ENCODE data around the gene RPL11.

Gene RPL11

GRCh38 chr1:23698466-23698865, 6.9 kb downstream of the RPL11 start:
- Histone ChIP-seq H2AK5ac (ENCODE audit: low read depth, low read length) (no peak overlapping the region), H4K91ac (ENCODE audit: low read depth, low read length, poor library complexity) (no peak overlapping the region), H4K8ac (ENCODE audit: low read depth, low read length) (no peak overlapping the region), H3K79me1 (ENCODE audit: low read depth, low read length) (peaks cover 8% of the 10 kb centered on the region), H3K23ac (ENCODE audit: low read depth, low read length, poor library complexity) (no peak overlapping the region), H2BK15ac (ENCODE audit: low read length) (no peak overlapping the region), H3K4ac (ENCODE audit: low read length) (no peak overlapping the region), H3K4me1 (ENCODE audit: control insufficient read depth in 2 of 2, insufficient read depth in 1 of 2, low read depth in 1 of 2, low read length in 2 of 2) (peaks cover 0 to 2% of the 10 kb centered on the region in 2 donors), H3K14ac (ENCODE audit: low read length) (no peak overlapping the region), H2AFZ (ENCODE audit: low read length) (no peak overlapping the region), H3K9ac (ENCODE audit: low read depth, low read length, poor library complexity) (no peak overlapping the region), H3K27me3 (ENCODE audit: control insufficient read depth in 3 of 3, insufficient read depth in 3 of 3, low read depth in 1 of 3, low read length in 3 of 3) (no peaks in the 10 kb centered on the region), H2BK12ac (ENCODE audit: low read length) (no peak overlapping the region), H2BK120ac (ENCODE audit: low read depth, low read length) (no peak overlapping the region), H3K27ac (replicated peaks; ENCODE audit: low read length) (no peak overlapping the region), H3K36me3 (replicated peaks in 1 of 2; ENCODE audit: control insufficient read depth in 2 of 2, insufficient read depth in 2 of 2, low read length in 2 of 2) (peaks cover 58 to 99% of the 10 kb centered on the region in 2 donors), H3K9me3 (replicated peaks in 1 of 2; ENCODE audit: control insufficient read depth in 2 of 2, insufficient read depth in 1 of 2, low read depth in 1 of 2, low read length in 2 of 2) (no peaks in the 10 kb centered on the region), H3K4me2 (ENCODE audit: insufficient read depth, low read length, poor library complexity, severe bottlenecking) (no peak overlapping the region), H3K4me3 (ENCODE audit: low read length in 2 of 2) (no peak overlapping the region), H3K18ac (ENCODE audit: low read length) (no peak overlapping the region), H2BK5ac (ENCODE audit: low read length) (no peak overlapping the region)
- no CpG with 5 or more reads among the region's 5 CpGs for WGBS, 2 donors (ENCODE audit: extremely low coverage in 2 of 2, insufficient read length in 2 of 2, insufficient replicate concordance in 1 of 2)
- no peak for DNase-seq (ENCODE audit: low spot score)

GRCh38 chr1:23699280-23700179, 7.9 kb downstream of the RPL11 start:
- no peak overlapping the region for H3K27ac ChIP-seq (replicated peaks; ENCODE audit: low read length)
- no peak overlapping the region for H3K18ac ChIP-seq (ENCODE audit: low read length)
- no peak for DNase-seq (ENCODE audit: low spot score)

GRCh38 chr1:23701310-23701709, 9.7 kb downstream of the RPL11 start:
- H3K9ac ChIP-seq (ENCODE audit: low read depth, low read length, poor library complexity): no peak overlapping the region

More at GRCh38 chr1:23699280-23700179, 7.9 kb downstream of the RPL11 start:
- Histone ChIP-seq H2BK15ac (ENCODE audit: low read length) (no peak overlapping the region), H2BK120ac (ENCODE audit: low read depth, low read length) (no peak overlapping the region), H2BK5ac (ENCODE audit: low read length) (no peak overlapping the region), H3K79me1 (ENCODE audit: low read depth, low read length) (peaks cover 8% of the 10 kb centered on the region), H3K27me3 (ENCODE audit: control insufficient read depth in 3 of 3, insufficient read depth in 3 of 3, low read depth in 1 of 3, low read length in 3 of 3) (no peaks in the 10 kb centered on the region), H3K4me1 (ENCODE audit: control insufficient read depth in 2 of 2, insufficient read depth in 1 of 2, low read depth in 1 of 2, low read length in 2 of 2) (peaks cover 0 to 2% of the 10 kb centered on the region in 2 donors), H3K4me3 (ENCODE audit: low read length in 2 of 2) (no peak overlapping the region), H3K14ac (ENCODE audit: low read length) (no peak overlapping the region), H3K9me3 (replicated peaks in 1 of 2; ENCODE audit: control insufficient read depth in 2 of 2, insufficient read depth in 1 of 2, low read depth in 1 of 2, low read length in 2 of 2) (no peaks in the 10 kb centered on the region), H2AK5ac (ENCODE audit: low read depth, low read length) (no peak overlapping the region), H4K8ac (ENCODE audit: low read depth, low read length) (no peak overlapping the region), H3K4me2 (ENCODE audit: insufficient read depth, low read length, poor library complexity, severe bottlenecking) (no peak overlapping the region), H3K9ac (ENCODE audit: low read depth, low read length, poor library complexity) (no peak overlapping the region), H2BK12ac (ENCODE audit: low read length) (no peak overlapping the region), H3K4ac (ENCODE audit: low read length) (no peak overlapping the region), H3K23ac (ENCODE audit: low read depth, low read length, poor library complexity) (no peak overlapping the region), H4K91ac (ENCODE audit: low read depth, low read length, poor library complexity) (no peak overlapping the region), H3K36me3 (replicated peaks in 1 of 2; ENCODE audit: control insufficient read depth in 2 of 2, insufficient read depth in 2 of 2, low read length in 2 of 2) (peaks cover 51 to 96% of the 10 kb centered on the region in 2 donors), H2AFZ (ENCODE audit: low read length) (no peak overlapping the region)
- WGBS, 2 donors (ENCODE audit: extremely low coverage in 2 of 2, insufficient read length in 2 of 2, insufficient replicate concordance in 1 of 2): no CpG with 5 or more reads among the region's 7 CpGs

GRCh38 chr1:23701996-23702395, 10.4 kb downstream of the RPL11 start:
- Histone ChIP-seq H3K27ac (replicated peaks; ENCODE audit: low read length) (no peak overlapping the region), H3K4me3 (ENCODE audit: low read length in 2 of 2) (no peak overlapping the region), H3K23ac (ENCODE audit: low read depth, low read length, poor library complexity) (no peak overlapping the region), H3K4ac (ENCODE audit: low read length) (no peak overlapping the region), H3K4me2 (ENCODE audit: insufficient read depth, low read length, poor library complexity, severe bottlenecking) (no peak overlapping the region), H2AFZ (ENCODE audit: low read length) (no peak overlapping the region), H3K9ac (ENCODE audit: low read depth, low read length, poor library complexity) (no peak overlapping the region), H2AK5ac (ENCODE audit: low read depth, low read length) (no peak overlapping the region), H3K27me3 (ENCODE audit: control insufficient read depth in 3 of 3, insufficient read depth in 3 of 3, low read depth in 1 of 3, low read length in 3 of 3) (no peaks in the 10 kb centered on the region), H3K36me3 (replicated peaks in 1 of 2; ENCODE audit: control insufficient read depth in 2 of 2, insufficient read depth in 2 of 2, low read length in 2 of 2) (peaks cover 32 to 81% of the 10 kb centered on the region in 2 donors), H3K79me1 (ENCODE audit: low read depth, low read length) (peaks cover 5% of the 10 kb centered on the region), H4K91ac (ENCODE audit: low read depth, low read length, poor library complexity) (no peak overlapping the region), H3K18ac (ENCODE audit: low read length) (no peak overlapping the region), H3K4me1 (ENCODE audit: control insufficient read depth in 2 of 2, insufficient read depth in 1 of 2, low read depth in 1 of 2, low read length in 2 of 2) (no peaks in the 10 kb centered on the region), H3K9me3 (replicated peaks in 1 of 2; ENCODE audit: control insufficient read depth in 2 of 2, insufficient read depth in 1 of 2, low read depth in 1 of 2, low read length in 2 of 2) (no peaks in the 10 kb centered on the region), H4K8ac (ENCODE audit: low read depth, low read length) (no peak overlapping the region), H3K14ac (ENCODE audit: low read length) (no peak overlapping the region), H2BK15ac (ENCODE audit: low read length) (no peak overlapping the region), H2BK5ac (ENCODE audit: low read length) (no peak overlapping the region), H2BK120ac (ENCODE audit: low read depth, low read length) (no peak overlapping the region), H2BK12ac (ENCODE audit: low read length) (no peak overlapping the region)
- DNase-seq (ENCODE audit: low spot score): no peak
- WGBS, 2 donors (ENCODE audit: extremely low coverage in 2 of 2, insufficient read length in 2 of 2, insufficient replicate concordance in 1 of 2): no CpG with 5 or more reads among the region's 5 CpGs

More at GRCh38 chr1:23701310-23701709, 9.7 kb downstream of the RPL11 start:
- no peak overlapping the region for H2BK12ac ChIP-seq (ENCODE audit: low read length)
- WGBS, 2 donors (ENCODE audit: extremely low coverage in 2 of 2, insufficient read length in 2 of 2, insufficient replicate concordance in 1 of 2): no CpG with 5 or more reads among the region's 2 CpGs
- no peak overlapping the region for H3K23ac ChIP-seq (ENCODE audit: low read depth, low read length, poor library complexity)
- H3K4me2 ChIP-seq (ENCODE audit: insufficient read depth, low read length, poor library complexity, severe bottlenecking): no peak overlapping the region
- no peak overlapping the region for H2BK120ac ChIP-seq (ENCODE audit: low read depth, low read length)
- no peaks in the 10 kb centered on the region for H3K27me3 ChIP-seq (ENCODE audit: control insufficient read depth in 3 of 3, insufficient read depth in 3 of 3, low read depth in 1 of 3, low read length in 3 of 3)
- H3K27ac ChIP-seq (replicated peaks; ENCODE audit: low read length): no peak overlapping the region
- no peak overlapping the region for H3K4me3 ChIP-seq (ENCODE audit: low read length in 2 of 2)
- no peak overlapping the region for H2BK15ac ChIP-seq (ENCODE audit: low read length)
- H2AFZ ChIP-seq (ENCODE audit: low read length): no peak overlapping the region
- H3K4ac ChIP-seq (ENCODE audit: low read length): no peak overlapping the region
- H3K14ac ChIP-seq (ENCODE audit: low read length): no peak overlapping the region
- H3K36me3 ChIP-seq (replicated peaks in 1 of 2; ENCODE audit: control insufficient read depth in 2 of 2, insufficient read depth in 2 of 2, low read length in 2 of 2): peaks cover 37 to 88% of the 10 kb centered on the region in 2 donors
- no peaks in the 10 kb centered on the region for H3K4me1 ChIP-seq (ENCODE audit: control insufficient read depth in 2 of 2, insufficient read depth in 1 of 2, low read depth in 1 of 2, low read length in 2 of 2)
- no peak overlapping the region for H3K18ac ChIP-seq (ENCODE audit: low read length)
- H2BK5ac ChIP-seq (ENCODE audit: low read length): no peak overlapping the region
- H2AK5ac ChIP-seq (ENCODE audit: low read depth, low read length): no peak overlapping the region
- H3K9me3 ChIP-seq (replicated peaks in 1 of 2; ENCODE audit: control insufficient read depth in 2 of 2, insufficient read depth in 1 of 2, low read depth in 1 of 2, low read length in 2 of 2): no peaks in the 10 kb centered on the region
- H4K91ac ChIP-seq (ENCODE audit: low read depth, low read length, poor library complexity): no peak overlapping the region
- no peak for DNase-seq (ENCODE audit: low spot score)
- H3K79me1 ChIP-seq (ENCODE audit: low read depth, low read length): peaks cover 7% of the 10 kb centered on the region
- no peak overlapping the region for H4K8ac ChIP-seq (ENCODE audit: low read depth, low read length)
